MM.1S (cell line): ENCODE data around the gene RASSF10.

Experiments
- EZH2 ChIP-seq: fragments of 300-600 bp; sonication (generic); optimal IDR thresholded peaks from 2 replicates; pipeline ENCODE3; 2017; ENCODE audit warnings: low read depth, mild to moderate bottlenecking, antibody characterized with exemption, low read length, mixed read lengths
- EZH2phosphoT487 ChIP-seq: fragments of 300-600 bp; sonication (generic); IDR thresholded peaks from 2 replicates; pipeline ENCODE4 v1.6.1; 2018; ENCODE audit warnings: antibody characterized with exemption, low read length
- TF ChIP-seq, protein P1 (sequence below): fragments of 300-600 bp; sonication (generic); IDR thresholded peaks from 2 replicates; pipeline ENCODE4 v1.5.1; 2016; ENCODE audit warnings: antibody characterized with exemption, low read length, mixed read lengths

DNA sequence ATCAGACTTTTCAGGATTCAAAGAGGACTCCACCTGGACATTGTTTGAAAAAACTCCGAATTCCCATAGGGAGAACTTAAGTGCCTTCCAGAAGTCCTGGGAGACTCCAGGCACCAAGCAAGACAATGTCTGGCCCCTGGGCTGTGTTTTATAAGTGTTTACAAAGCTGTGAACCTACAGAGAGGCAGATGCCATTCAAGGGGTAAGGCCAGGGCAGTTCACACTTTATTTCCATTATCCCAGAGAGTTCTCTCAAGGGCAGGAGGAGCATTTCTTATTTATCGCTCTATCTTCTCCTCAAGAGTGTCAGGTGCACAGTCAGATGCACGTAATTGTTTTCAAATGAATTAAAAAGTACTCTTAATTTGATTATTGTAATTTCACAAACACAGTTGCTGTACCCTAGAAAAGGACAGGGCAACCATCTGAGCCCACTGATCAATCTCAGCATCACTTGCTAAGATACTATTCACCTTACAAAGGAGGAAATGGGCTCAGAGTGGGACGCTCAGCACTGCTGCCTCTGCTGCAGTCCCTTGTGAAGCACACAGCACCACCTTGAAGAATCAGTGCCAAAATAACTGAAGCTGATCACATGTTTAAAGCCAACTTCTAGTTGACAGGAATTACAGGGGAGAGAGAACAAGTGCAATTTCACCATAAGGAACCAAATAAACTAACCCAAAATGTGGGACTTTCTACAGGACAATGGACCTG, 35.0 kb downstream of the RASSF10 start:
- TF ChIP-seq, protein P1, sequence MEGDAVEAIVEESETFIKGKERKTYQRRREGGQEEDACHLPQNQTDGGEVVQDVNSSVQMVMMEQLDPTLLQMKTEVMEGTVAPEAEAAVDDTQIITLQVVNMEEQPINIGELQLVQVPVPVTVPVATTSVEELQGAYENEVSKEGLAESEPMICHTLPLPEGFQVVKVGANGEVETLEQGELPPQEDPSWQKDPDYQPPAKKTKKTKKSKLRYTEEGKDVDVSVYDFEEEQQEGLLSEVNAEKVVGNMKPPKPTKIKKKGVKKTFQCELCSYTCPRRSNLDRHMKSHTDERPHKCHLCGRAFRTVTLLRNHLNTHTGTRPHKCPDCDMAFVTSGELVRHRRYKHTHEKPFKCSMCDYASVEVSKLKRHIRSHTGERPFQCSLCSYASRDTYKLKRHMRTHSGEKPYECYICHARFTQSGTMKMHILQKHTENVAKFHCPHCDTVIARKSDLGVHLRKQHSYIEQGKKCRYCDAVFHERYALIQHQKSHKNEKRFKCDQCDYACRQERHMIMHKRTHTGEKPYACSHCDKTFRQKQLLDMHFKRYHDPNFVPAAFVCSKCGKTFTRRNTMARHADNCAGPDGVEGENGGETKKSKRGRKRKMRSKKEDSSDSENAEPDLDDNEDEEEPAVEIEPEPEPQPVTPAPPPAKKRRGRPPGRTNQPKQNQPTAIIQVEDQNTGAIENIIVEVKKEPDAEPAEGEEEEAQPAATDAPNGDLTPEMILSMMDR = no peak
- TF ChIP-seq EZH2phosphoT487 (no peak), EZH2 (no peak)
